HepG2 (cell line): Measurements from ENCODE around the gene DYNC2I2. TPM values are rescaled to one million over a fixed set of nuclear protein-coding genes. Genes with fewer than 3 reads are reported as not detected.

Experiments
- BATF2 ChIP-seq: sonication (generic); formaldehyde crosslinking; IDR thresholded peaks from 2 replicates; pipeline ENCODE4 v1.8.0; 2022; ENCODE audit warnings: mild to moderate bottlenecking, missing genetic modification reagents, moderate library complexity
- ELF1 ChIP-seq: sonication (generic); formaldehyde crosslinking; IDR thresholded peaks from 2 replicates; pipeline ENCODE4 v1.4.0; 2020; ENCODE audit warnings: missing genetic modification reagents
- ESRRA ChIP-seq: sonication (generic); formaldehyde crosslinking; IDR thresholded peaks from 2 replicates; pipeline ENCODE4 v1.5.1; 2020; ENCODE audit warnings: mild to moderate bottlenecking, low read depth, missing genetic modification reagents
- GATAD2A ChIP-seq: IDR thresholded peaks from 2 replicates; pipeline ENCODE4 v1.6.1; 2016
- NFAT5 ChIP-seq: sonication (generic); formaldehyde crosslinking; IDR thresholded peaks from 2 replicates; pipeline ENCODE4 v1.4.0; 2020; ENCODE audit warnings: missing genetic modification reagents
- NR2F6 ChIP-seq, 2 experiments: IDR thresholded peaks; 2 replicates each; pipeline ENCODE4 v1.6.1; 2016; ENCODE audit warnings: antibody characterized with exemption in 1 of 2, mild to moderate bottlenecking in 1 of 2
- PAWR ChIP-seq: sonication (generic); formaldehyde crosslinking; IDR thresholded peaks from 2 replicates; pipeline ENCODE4 v1.4.0; 2020; ENCODE audit warnings: missing genetic modification reagents, mild to moderate bottlenecking, borderline replicate concordance
- ZBTB34 ChIP-seq: sonication (generic); formaldehyde crosslinking; IDR thresholded peaks from 2 replicates; pipeline ENCODE4 v1.8.0; 2022; ENCODE audit warnings: mild to moderate bottlenecking, missing genetic modification reagents
- ZNF383 ChIP-seq: sonication (generic); formaldehyde crosslinking; IDR thresholded peaks from 2 replicates; pipeline ENCODE4 v1.4.0; 2020; ENCODE audit warnings: missing genetic modification reagents, mild to moderate bottlenecking, borderline replicate concordance
- ZNF407 ChIP-seq: sonication (generic); formaldehyde crosslinking; IDR thresholded peaks from one replicate; pipeline ENCODE4 v1.5.1; 2020; ENCODE audit warnings: mild to moderate bottlenecking, missing genetic modification reagents; ENCODE audit errors: not compliant biosample characterization
- ZNF839 ChIP-seq: sonication (generic); formaldehyde crosslinking; IDR thresholded peaks from 2 replicates; pipeline ENCODE4 v1.4.0; 2020; ENCODE audit warnings: missing genetic modification reagents, mild to moderate bottlenecking, borderline replicate concordance
- polyA plus RNA-seq, 8 experiments: library from polyadenylated mRNA; depleted of rRNA in 3 of 8; stranded (reverse) in 7 of 8; unstranded in 1 of 8; fragments of >200 nt; fragmentation: Illumina TruSeq in 4 of 8; extraction: Trizol in 4 of 8; gene quantifications; 2 replicates each; pipeline versions ENCODE4 v1.2.1 to v1.2.3, GENCODE V29; 2011 to 2016; ENCODE audit warnings: low read depth in 4 of 8, missing spikeins in 1 of 8, mixed read lengths in 1 of 8; ENCODE audit not compliant: insufficient read depth in 1 of 8
- total RNA-seq, 5 experiments: library from RNA; depleted of rRNA; stranded (reverse); fragments of >200 nt; fragmentation: Illumina TruSeq; extraction: Trizol; gene quantifications; 2 replicates each; pipeline ENCODE4 v1.2.3, GENCODE V29; 2016; ENCODE audit warnings: low read depth in 1 of 5

DYNC2I2 gene
- total and polyA plus RNA-seq, 2 of the 13 experiments (the other 11 are each of a cell fraction or from before 2014, with no cell fraction given) = 13.7 to 40.2 TPM

- TF ChIP-seq ZBTB34 = no peak
- no peak for TF ChIP-seq ZNF407 (CRISPR knock-in tag)
- TF ChIP-seq ZNF383 (CRISPR knock-in tag) = no peak
- TF ChIP-seq NR2F6 (IDR thresholded peaks at IDR 0.05) = no peak
- no peak for TF ChIP-seq NR2F6 (CRISPR knock-in tag; IDR thresholded peaks at IDR 0.05)
- no peak for TF ChIP-seq BATF2 (CRISPR knock-in tag)
- no peak for TF ChIP-seq PAWR
- peak; percentile 30; the same call in 1 of the 2 replicates for TF ChIP-seq ESRRA (CRISPR knock-in tag)
- no peak; the same call in 1 of the 2 replicates for TF ChIP-seq NFAT5 (CRISPR knock-in tag)
- no peak; the same call in 1 of the 2 replicates for TF ChIP-seq ZNF839 (CRISPR knock-in tag)
- no peak for TF ChIP-seq ELF1
- TF ChIP-seq GATAD2A (CRISPR knock-in tag) = peak; percentile 35; the same call in 1 of the 2 replicates
Measured at GRCh38 chr9:128688501-128689292, 32.0 kb upstream of the DYNC2I2 start, which contains the start of gene SET (continued).
